Activated T-cell treated with anti-CD3 and anti-CD28 coated beads for 24 hours (primary cell): ENCODE data around the gene STRA6.

Experiments used
- DNase-seq: peaks from one replicate; pipeline ENCODE4 v3.0.0-alpha.2; 2020; ENCODE audit warnings: low read depth

The STRA6 gene

DNA sequence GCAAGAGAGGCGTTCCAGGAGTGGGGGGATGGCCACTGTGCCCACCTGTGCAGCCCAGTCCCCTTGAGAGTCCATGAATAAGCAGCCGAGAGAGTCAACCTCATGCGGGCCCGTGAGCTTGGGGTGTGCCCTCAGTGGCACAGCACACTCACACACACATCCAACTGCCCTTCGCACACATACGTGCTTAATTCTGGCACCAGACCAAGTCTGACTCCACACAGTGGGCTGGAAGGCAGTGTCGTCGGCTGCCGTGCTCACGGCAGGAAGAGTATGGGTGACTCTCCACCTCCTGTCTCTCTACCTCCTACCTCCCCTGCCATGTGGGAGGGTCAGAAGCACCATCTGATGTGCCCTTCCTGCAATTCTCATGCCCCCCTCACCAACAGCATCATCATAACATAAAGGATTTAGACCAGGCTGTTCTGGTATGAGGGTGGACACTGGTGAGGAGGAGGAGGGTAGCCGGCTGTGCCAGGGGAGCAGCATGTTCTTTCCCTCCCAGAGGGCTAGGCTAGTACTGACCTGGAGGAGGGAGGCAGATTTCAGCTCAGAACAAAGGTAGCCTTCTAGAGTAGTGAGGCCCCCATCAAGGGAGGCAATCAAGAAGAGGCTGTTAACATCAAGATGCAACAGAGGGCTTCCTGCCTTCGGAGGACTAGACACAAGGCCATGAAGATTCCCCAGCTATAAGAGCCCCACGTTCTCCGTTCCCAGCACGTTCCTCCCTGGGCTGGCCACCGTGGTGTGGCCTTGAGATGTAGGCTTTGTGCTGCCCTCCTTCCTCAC, 5.3 kb upstream of the STRA6 start:
- DNase-seq = no peak

DNA sequence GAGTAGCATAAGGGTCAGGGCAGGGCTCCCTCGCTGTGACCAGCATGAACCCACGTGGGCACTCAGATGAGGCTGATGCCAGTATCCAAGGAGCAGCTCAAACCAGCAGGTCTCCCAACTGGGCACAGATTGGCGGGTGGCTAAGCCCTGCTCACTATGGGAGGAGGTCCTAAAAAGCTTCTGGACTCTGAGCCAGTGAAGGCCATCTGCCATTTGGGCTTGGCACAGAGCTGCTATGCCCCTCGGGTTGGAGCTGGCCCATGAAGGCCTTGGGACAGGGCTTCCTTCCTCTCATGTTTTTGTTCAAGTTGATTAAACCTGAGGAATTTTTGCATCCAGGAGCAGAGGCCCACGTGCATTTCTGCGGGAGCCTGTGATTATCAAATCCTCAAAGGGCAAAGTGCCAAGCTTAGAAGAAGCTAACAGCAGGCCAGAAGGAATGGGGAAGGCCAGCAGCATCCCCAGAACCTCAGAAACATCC, 4.3 kb upstream of the STRA6 start:
- no peak for DNase-seq

DNA sequence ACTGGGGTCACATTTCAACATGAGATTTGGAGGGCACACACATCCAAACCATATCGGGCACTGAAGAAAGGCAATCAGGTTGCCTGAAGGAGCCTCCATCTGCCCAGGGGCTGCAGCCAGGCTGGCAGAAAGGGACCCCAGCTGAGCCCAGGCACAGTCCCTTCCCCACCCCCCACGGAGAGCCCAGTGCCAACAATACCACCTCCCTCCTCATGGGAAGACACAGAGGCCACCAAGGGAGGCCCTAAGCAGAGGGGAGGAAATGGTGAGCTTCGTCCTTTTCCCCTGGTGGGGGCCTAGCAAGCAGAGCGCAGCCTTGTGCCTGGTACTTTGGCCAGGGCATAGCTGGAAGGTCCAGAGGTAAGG, 3.0 kb upstream of the STRA6 start:
- DNase-seq = no peak

DNA sequence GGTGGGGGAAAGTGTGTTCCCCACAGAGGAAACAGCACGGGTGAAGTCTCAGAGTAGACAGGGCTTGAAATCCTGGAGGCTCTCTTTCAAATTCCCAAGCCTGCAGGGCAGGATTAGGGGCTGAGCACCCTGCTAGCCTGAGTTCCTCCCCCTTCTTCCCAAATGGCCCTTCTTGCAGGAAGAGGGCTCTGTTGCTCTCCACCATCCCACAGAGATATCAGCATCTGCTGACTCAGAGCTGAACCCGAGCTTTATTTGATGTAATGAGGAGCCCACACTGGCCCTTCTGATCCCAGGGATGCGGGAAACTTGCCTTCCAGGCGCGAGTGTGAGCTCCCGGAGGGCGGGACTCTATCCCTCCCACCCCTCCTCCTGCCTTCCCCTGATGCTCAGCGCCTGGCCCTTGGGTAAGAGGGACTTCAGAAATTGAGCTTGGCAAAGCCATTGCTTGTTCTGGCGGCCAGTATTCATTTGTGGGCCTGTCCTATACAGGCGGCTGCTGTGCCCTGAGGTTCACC, 1.4 kb upstream of the STRA6 start:
- DNase-seq = no peak

DNA sequence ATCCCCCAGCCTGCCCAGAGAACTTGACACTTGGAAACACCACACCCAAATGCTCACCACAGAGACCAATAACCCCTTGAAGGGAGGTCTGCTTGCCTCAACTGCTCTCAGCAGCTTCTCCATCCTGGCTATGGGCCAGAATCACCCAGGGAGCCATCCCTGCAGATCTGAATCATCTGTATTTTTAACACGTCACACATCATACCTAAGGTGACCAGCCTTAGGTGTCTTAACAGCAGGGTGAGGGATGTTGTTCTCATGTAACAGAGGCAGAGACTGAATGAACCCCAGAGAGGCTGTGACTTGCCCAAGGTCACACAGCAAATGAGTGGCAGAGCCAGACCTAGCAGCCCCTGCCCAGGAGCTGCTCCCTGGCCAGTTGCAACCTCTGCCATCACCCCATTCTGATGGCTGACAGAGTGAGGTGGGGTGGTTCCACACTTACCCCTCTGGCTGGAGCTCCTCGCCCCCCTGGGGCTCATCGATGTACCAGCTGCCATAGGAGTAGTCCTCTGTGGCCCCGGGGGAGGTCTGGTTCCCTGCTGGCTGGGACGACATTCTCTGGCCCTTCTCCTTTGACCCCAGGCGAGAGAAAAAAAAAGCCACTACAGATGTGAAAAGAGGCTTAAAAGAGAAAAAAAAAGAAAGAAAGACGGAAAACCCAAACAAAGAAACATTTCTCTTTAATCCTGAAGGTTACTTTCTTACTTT, 722 bp downstream of the STRA6 start:
- DNase-seq = no peak

DNA sequence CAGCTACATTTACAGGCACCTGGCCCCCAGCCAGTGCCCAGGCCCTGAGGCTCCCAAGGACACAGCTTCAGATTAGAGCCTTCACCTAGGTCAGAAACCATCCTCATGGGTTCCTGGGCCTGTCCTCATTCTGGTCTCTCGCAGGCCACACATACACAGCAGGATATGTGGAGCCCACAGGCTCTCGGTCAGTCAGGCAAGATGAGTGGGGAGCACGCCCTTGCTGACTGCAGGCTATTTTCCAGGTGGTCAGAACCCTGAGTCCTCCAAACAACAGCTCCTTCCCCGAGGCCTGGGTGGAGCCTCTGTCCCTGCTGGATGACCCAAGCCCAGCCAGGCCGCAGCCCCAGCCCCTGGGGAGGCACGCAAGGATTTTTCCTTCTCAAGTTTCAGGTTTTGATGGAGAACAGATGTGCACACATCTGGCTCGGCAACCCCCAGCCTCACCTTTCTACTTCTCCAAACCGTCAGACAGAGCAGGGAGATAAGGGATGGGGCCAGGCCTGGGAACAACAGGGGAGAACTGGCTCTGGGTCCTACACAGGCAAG, 1.6 kb downstream of the STRA6 start:
- no peak for DNase-seq

DNA sequence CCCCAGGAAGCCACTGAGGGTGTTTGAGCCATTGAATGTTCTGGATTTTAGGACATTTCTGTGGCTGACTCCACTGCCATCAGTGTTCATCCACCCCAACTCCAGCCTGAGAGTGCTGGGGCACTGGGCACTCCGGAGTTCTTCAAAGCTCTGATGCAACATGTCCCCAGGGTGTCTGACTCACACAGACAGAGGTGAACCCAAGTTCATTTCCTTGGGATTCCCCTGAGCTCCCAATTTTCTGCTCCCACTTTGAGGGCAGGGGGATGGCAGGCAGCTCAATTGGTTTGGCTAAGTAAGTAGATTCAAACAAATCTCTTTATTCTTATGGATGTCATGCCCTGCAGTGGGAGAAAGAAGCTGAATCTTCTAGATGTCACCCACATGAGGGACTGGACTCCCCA, 2.2 kb downstream of the STRA6 start:
- no peak for DNase-seq

DNA sequence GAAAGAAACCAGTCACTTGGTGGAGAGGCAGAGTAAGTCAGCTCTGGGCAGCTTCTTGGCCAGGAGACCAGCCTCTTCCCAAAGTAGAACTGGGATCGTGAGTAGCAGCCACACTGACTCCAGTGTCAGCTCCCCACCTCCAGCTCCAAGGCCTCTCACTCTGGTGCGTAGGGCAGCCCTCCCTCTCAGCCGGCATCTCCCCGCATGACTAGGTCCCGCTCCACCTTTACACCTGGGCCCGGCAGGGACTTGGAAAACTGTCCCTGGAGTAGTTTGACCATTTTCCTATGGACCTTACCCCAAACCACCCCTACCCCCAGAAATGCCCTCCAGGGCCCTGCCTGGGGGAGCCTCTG, 3.3 kb downstream of the STRA6 start:
- no peak for DNase-seq

DNA sequence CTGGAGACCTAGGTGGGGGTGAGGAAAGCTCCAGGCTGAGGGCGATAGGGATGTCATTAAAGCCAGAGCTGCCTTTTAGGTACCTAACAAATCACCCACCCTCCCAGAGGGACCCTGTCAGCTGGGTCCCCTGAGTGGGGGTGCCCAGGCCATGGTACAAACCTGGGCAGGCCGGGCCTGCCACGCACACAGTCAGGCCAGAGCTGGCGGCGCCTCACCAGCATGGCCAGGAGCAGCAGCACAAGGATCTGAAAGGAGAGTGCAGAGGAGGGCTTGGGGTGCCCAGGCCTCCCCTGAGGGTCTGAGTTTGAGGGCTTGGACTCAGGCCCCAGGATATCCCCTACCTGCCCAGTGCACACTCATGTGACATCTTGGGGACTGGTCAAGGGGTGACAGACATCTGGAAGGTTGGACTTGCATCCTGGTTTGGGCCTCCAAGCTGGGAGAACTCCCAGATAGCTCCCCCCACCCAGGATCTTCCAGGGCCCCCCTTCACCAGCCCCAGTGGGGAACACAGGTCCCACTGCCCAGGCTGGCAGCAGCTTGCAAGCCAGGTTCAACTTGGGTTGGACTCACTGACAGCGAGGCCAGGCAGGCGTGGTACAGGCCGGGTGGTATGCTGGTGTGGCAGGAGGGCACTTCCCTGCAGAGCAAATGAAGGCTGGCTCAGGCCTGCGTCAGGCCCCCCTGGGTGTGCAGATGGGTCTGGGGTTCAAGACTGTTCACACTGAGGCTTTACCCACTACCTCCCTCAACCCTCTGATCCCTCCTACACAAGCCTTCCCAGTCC, 5.2 kb downstream of the STRA6 start:
- no peak for DNase-seq

DNA sequence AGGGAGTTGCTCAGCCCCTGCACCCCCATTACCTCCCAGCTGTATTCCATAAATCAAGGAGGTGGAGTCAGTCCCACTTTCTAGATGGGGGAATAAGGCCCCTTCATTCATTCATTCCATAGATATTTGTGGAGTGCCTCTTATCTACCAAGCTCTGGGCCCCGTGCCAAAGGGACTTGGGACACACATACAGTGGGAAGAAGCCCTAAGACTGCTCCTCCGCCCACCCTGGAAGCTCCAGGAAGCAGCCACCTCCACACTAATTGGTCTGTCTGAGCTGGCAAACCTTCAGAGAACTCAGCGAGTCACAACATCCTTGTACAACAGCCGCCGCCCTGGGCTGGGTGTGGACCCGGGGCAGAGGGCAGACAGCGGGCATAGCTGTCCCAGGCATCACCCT, 6.4 kb downstream of the STRA6 start:
- no peak for DNase-seq

DNA sequence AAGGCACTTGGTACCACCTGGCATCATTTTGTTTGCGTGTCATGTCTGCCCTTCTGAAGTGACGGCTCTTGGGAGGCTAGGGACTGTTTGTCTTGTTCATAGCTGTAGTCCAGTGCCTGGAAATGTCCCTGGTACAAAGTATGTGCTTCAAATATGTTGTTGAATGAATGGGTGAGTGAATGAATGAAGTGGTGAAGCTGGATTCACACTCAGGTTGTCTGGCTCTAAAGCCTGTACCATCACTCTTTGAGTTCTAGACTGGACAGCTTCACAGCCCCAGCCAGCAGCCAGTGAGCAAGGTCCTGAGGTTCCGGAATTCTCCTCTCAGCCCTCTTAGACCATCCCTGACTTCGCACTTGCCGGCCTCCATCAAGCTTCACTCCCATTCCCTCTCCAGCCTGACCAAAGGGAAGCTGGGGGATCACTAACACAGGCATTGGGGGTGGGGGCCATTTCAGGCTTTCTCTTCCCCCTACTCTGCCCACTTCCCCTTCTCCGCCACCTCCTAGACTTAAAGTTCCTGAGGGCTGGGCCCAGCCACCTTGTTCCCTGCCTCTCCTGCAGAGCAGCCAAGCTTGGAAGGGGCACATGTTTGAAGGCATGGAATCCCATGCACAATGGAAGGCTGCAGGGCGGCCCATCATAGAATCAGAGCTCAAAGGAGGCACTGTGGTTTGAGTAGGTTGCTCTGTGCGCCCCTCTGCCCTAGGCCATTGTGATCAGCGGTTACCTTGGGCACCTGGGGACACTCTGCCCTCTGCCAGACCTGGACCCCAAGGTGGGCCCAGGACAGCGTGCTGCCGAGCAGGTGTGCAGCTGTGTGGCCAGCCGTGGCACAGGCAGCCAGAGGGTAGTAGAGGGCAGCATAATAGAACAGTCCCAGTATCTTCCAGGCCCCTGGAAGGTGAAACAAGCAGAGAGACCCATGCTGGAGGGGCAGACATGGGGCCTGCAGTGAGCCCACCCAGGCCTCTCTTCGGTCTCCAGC, 7.7 kb downstream of the STRA6 start:
- no peak for DNase-seq

DNA sequence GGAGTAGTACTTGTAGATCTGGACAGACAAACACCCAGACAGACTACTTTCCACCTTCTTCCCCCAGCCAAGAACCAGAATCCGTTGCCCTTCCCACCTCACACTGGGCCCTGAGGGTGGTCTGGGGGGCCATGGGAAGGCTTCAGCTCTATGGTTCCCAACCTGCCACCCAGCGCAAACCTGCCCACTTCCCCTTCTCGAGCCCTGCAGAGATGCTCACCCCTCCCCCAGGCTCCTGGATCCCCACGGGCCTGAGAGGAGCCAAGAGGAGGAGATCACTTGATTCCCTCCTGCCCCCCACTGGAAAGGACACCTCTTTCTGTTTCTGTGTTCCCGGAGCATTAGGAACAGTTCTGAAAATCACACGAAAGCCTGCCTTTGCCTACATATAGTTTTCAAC, 8.7 kb downstream of the STRA6 start:
- no peak for DNase-seq

DNA sequence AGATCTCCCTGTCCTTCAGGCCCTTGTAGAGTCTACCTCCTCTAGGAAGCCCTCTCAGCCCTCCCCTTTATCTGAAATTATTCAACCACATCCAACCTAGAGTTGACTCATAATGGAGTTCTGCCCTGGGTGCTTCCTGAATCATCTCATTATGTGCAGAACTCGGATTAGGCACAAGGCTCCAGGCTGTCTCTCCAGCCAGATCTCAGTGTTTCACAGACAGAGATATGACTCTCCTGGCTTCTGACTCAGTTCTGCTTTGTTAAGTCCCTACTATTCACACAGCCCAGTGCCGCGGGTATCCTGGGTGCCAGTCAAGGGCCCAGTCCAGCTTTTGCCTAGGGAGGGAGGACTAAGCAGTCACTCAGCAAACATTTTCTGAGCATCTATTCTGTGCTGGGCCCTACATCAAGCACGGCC, 9.3 kb downstream of the STRA6 start:
- no peak for DNase-seq

DNA sequence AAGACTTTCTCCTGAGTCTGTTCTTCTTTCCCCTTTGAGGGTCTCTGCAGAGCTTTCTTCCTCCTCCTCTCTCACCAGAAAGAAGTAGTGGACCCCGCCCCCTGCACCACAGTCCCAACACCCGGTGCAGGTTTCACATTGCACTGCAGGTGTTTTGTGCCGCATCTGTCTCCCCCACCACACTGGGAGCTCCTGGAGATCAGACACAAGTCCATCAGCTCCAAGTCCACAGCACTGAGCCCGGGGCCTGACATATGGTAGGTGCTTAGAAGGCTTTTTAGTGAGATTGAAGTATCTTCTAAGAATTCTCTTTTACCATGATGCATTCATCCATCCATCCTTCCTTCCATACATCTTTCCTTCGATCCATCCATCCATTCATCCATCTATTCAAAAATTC, 9.8 kb downstream of the STRA6 start:
- no peak for DNase-seq

DNA sequence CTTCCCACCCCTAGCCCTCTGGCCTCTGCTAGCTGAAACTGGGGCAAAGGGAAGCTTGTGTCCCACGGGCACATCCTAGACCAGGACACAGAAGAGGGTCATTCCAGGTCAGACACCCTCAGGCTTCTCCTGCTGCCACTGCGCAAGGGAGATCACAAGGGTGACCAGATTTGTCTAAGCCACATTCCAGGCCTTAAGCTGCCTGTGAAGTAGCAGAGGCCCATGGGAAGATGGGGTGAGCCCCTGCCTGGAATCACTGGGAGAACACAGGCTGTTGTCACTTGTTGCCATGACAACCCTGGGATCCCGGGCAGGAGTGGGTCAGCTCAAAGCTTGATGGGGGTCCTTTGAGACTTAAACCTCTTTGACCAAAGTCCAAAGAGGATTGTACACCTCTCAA, 10.8 kb downstream of the STRA6 start:
- DNase-seq = no peak

DNA sequence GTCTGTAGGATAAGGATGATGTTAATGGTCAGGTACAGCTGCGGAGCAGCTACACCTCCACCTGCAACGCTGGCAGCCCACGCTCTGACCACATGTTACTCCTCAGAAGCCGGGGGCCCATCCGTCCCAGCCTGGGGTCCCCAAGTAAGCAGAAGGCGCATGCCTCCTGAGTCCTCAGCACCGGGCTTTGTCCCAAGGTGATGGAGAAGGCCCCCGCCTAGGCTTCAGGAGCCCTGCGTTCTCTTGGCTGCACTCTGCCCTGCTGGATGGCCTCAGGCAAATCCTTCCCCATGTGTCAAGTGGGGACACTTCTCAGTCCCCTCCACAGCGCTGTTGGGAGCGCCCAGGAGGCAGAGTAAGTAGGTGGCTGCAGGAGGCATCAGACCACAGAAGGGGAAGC, 14.4 kb downstream of the STRA6 start:
- no peak for DNase-seq

DNA sequence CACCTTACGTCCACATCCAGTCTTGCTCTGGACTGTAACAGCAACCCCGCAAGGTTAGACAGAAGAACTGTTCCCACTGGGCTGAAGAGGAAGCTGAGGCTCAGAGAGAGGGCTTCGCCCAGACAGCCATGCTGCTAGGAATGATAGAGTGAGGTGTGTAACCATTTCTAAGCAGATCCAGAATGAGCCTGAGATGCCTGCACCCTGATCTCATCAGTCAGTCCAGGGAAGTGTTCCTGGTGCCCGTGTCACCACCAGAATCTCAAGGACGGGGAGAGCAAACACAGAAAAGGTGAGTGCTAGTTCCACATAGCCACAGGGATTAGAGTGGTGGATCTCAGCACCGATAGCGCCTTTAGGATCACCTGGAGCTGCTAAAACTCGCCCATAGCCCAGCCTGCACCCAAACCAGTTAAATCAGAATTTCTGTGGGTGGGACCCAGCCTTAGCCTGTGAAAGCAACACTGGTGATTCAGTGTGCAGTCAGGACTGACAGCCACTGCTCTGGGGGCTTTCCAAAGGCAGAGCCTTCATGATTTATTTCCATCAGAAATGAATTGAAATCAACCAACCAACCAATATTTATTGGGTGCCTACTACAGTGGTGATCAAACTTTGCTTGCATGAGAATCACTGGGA, 16.8 kb downstream of the STRA6 start:
- DNase-seq = no peak

DNA sequence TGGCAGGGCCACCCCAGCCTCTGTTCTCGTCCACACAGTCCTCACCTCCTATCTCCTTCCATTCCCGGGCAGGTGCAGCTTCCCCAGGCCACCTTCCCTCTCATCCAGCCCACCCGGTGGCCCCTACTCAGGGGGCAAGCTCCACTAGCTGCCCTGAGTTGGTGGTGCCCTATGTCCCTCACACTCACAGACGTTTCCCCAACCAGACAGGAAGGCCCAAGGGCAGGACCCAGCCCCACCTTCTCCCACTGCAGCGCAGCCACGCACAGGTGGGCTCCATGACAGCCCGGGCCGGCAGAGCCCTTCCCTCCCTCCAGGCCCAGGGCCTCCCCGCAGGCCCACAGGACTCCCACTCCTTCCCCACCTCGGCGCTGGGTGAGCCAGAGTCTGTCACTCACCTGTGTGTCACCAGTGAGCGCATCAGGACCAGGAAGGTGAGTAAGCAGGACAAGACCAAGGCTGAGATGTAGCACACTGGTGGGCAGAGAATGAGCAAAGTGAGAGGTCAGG, 17.9 kb downstream of the STRA6 start:
- DNase-seq = no peak

DNA sequence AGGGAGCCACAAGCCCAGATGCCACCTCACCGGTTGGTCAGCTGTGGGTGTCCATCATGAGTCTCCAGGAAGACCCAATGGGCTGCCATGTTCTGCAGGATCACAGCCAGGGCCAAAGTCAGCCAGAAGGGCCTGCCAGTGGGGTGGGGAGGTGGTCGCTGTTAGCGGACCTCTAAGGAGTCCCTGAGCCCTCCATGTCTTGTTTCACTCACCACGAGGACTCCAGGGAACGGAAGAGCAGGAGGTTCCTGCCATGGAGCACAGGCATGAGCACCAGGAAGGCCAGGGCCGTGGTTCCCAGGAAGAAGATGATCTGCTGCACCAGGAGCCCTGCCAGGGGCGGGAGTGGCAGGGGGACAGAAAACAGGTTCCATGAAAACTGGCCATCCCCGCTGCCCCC, 20.5 kb downstream of the STRA6 start:
- no peak for DNase-seq

DNA sequence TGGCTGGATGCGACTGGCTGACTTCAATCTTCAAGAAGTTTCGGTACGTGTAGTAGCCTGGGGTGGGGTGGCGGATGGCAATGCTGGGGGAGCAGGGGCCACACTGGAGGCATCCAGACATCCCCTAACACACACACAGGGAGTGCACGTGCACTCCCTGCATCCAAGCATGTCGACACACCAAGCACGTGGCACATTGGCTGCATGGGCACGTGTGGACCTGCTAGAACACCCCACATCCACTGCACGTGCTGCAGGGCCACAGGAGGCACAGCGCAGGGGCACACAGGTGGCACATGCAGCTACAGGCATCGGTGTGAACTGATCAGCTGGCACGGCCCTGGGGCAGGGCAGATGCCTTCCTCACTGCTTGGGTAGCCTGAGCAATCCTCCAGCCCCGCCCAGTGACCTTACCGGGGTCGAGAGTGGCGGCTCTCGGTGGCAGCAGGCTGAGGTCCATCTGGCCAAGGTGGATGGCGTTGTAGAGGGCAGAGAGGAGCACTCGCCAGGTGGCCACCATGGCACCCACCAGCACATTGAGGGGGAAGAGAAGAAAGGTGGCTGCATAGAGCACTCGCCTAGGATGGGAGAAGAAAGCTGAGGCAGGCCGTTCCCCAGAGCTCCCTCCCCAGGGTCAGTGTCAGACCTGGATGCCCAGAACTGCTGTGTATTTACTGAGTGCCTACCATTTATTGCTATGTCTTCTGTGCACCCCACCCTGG, 21.5 kb downstream of the STRA6 start:
- DNase-seq = no peak
